ENCODE data around the gene SPTLC3.

The SPTLC3 gene

DNA sequence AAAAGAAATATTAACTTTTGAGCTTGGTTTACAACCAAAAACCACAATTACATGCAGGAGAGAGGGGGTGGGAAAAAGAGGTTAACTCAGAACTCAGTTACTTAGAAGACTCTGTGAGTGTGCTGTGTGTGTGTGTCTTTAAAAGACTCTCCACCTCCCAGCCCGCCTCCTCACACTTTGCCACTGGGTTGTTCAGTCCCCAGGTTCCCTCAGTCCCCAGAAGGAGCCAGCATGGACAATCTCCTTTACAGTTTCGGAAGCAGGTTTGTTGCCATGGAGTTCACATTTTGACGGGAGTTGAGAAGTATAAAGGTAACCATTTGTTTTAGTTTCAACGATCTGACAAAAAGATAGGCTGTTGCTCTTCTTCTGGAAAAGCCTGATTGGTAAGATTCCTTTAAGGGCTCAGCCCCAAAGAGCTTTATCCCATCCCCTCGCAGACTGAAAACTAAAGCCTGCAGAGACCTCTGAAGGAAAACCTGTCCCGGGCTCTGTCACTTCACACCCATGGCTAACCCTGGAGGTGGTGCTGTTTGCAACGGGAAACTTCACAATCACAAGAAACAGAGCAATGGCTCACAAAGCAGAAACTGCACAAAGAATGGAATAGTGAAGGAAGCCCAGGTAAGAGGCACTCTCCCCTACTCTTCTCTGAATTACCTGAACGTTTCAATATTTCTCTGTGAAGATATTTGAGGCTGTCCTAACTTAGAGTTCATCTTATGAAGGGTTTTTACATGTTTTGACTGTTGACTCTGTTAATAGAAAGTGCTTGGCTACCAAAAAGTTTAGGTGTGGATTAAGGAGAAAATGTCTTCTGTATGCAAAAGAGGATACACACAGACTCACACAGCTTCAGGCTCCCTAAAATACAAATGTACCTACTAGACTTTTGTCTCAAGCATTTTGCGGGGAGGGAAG is at the start of gene SPTLC3:
TSS of gene SPTLC3 (plus strand) at position 212 of the 921 bp plus-strand sequence. CDS start at position 508, 296 bp downstream.
- no peak for ATAC-seq

DNA sequence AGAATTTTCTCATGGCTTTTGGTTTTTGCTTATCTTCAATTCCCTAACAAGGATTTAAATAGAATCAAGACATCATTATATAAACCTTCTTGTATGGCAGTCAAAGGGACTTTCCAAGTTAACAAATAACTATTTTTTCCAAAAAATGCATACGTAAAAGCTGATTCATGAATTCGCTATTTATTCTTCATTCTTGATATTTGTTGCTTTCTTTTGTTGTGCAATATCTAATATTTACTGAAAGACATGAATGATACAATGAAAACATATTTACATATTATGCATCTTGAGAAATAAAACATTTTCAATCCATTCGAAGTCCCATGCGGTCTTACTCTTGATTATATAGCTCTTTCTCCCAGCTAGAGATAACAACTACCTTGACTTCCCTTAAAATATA is 47.0 kb upstream of the SPTLC3 start:
- no peak for ATAC-seq
- TF ChIP-seq, protein P1, sequence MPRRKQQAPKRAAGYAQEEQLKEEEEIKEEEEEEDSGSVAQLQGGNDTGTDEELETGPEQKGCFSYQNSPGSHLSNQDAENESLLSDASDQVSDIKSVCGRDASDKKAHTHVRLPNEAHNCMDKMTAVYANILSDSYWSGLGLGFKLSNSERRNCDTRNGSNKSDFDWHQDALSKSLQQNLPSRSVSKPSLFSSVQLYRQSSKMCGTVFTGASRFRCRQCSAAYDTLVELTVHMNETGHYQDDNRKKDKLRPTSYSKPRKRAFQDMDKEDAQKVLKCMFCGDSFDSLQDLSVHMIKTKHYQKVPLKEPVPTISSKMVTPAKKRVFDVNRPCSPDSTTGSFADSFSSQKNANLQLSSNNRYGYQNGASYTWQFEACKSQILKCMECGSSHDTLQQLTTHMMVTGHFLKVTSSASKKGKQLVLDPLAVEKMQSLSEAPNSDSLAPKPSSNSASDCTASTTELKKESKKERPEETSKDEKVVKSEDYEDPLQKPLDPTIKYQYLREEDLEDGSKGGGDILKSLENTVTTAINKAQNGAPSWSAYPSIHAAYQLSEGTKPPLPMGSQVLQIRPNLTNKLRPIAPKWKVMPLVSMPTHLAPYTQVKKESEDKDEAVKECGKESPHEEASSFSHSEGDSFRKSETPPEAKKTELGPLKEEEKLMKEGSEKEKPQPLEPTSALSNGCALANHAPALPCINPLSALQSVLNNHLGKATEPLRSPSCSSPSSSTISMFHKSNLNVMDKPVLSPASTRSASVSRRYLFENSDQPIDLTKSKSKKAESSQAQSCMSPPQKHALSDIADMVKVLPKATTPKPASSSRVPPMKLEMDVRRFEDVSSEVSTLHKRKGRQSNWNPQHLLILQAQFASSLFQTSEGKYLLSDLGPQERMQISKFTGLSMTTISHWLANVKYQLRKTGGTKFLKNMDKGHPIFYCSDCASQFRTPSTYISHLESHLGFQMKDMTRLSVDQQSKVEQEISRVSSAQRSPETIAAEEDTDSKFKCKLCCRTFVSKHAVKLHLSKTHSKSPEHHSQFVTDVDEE (CRISPR knock-in tag; IDR thresholded peaks at IDR 0.05): no peak
- no peak for TF ChIP-seq ZFP3 (CRISPR knock-in tag; IDR thresholded peaks at IDR 0.05)
- TF ChIP-seq ARNTL (CRISPR knock-in tag; IDR thresholded peaks at IDR 0.05; ENCODE audit: borderline replicate concordance, low read depth): no peak
- TF ChIP-seq OSR1 (CRISPR knock-in tag; IDR thresholded peaks at IDR 0.05): no peak
- TF ChIP-seq GLIS3 (CRISPR knock-in tag; IDR thresholded peaks at IDR 0.05): no peak
- no peak for TF ChIP-seq RARB (CRISPR knock-in tag; IDR thresholded peaks at IDR 0.05)
- no peak for TF ChIP-seq ISL1 (CRISPR knock-in tag; IDR thresholded peaks at IDR 0.05)

More for the DNA sequence above, at the start of gene SPTLC3:
- TF ChIP-seq, protein P2, sequence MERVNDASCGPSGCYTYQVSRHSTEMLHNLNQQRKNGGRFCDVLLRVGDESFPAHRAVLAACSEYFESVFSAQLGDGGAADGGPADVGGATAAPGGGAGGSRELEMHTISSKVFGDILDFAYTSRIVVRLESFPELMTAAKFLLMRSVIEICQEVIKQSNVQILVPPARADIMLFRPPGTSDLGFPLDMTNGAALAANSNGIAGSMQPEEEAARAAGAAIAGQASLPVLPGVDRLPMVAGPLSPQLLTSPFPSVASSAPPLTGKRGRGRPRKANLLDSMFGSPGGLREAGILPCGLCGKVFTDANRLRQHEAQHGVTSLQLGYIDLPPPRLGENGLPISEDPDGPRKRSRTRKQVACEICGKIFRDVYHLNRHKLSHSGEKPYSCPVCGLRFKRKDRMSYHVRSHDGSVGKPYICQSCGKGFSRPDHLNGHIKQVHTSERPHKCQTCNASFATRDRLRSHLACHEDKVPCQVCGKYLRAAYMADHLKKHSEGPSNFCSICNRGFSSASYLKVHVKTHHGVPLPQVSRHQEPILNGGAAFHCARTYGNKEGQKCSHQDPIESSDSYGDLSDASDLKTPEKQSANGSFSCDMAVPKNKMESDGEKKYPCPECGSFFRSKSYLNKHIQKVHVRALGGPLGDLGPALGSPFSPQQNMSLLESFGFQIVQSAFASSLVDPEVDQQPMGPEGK (CRISPR knock-in tag; IDR thresholded peaks at IDR 0.05; ENCODE audit: borderline replicate concordance): no peak
- TF ChIP-seq PPARA (CRISPR knock-in tag; IDR thresholded peaks at IDR 0.05; ENCODE audit: borderline replicate concordance) (no peak), TCF4 (CRISPR knock-in tag; IDR thresholded peaks at IDR 0.05; ENCODE audit: borderline replicate concordance) (no peak), OSR1 (CRISPR knock-in tag; IDR thresholded peaks at IDR 0.05) (no peak), CSDC2 (CRISPR knock-in tag; IDR thresholded peaks at IDR 0.05) (no peak)

DNA sequence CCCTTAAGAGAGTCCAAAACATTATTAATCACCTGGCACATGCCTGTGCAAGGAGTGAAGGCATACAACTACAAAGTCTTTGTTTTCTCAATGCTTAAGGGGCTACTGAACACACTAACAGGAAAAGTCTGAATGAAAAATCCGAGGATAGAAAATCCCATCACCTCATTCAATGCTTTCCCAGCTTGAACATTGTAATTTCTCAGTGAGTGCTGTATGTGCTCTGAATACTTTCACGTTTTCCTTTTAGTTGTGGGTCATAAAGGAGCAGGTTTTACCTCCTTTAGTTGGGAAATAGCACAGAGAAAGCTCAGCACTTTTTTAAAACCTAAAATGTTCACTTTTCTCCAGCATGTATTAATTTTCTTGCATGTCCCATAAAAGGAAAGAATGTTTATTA is 45.9 kb upstream of the SPTLC3 start:
- no peak for TF ChIP-seq ISL1 (CRISPR knock-in tag; IDR thresholded peaks at IDR 0.05)
- TF ChIP-seq ZNF565 (CRISPR knock-in tag; conservative IDR thresholded peaks at IDR 0.05; ENCODE audit: low read depth): no peak
- TF ChIP-seq ESRRG (CRISPR knock-in tag; IDR thresholded peaks at IDR 0.05): no peak
- TF ChIP-seq ZNF8 (CRISPR knock-in tag; IDR thresholded peaks at IDR 0.05): no peak
- TF ChIP-seq OSR1 (CRISPR knock-in tag; IDR thresholded peaks at IDR 0.05): no peak
- TF ChIP-seq, protein P3, sequence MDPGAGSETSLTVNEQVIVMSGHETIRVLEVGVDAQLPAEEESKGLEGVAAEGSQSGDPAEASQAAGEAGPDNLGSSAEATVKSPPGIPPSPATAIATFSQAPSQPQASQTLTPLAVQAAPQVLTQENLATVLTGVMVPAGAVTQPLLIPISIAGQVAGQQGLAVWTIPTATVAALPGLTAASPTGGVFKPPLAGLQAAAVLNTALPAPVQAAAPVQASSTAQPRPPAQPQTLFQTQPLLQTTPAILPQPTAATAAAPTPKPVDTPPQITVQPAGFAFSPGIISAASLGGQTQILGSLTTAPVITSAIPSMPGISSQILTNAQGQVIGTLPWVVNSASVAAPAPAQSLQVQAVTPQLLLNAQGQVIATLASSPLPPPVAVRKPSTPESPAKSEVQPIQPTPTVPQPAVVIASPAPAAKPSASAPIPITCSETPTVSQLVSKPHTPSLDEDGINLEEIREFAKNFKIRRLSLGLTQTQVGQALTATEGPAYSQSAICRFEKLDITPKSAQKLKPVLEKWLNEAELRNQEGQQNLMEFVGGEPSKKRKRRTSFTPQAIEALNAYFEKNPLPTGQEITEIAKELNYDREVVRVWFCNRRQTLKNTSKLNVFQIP (CRISPR knock-in tag; IDR thresholded peaks at IDR 0.05; ENCODE audit: borderline replicate concordance, low read depth): no peak
- TF ChIP-seq, protein P4, sequence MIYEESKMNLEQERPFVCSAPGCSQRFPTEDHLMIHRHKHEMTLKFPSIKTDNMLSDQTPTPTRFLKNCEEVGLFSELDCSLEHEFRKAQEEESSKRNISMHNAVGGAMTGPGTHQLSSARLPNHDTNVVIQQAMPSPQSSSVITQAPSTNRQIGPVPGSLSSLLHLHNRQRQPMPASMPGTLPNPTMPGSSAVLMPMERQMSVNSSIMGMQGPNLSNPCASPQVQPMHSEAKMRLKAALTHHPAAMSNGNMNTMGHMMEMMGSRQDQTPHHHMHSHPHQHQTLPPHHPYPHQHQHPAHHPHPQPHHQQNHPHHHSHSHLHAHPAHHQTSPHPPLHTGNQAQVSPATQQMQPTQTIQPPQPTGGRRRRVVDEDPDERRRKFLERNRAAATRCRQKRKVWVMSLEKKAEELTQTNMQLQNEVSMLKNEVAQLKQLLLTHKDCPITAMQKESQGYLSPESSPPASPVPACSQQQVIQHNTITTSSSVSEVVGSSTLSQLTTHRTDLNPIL (CRISPR knock-in tag; IDR thresholded peaks at IDR 0.05; ENCODE audit: low read depth): no peak
- TF ChIP-seq ZFP30 (CRISPR knock-in tag; IDR thresholded peaks at IDR 0.05): no peak
- no peak for TF ChIP-seq RARB (CRISPR knock-in tag; IDR thresholded peaks at IDR 0.05)
- TF ChIP-seq ZFP3 (CRISPR knock-in tag; IDR thresholded peaks at IDR 0.05): no peak
- TF ChIP-seq SNAI2 (CRISPR knock-in tag; IDR thresholded peaks at IDR 0.05): no peak
- TF ChIP-seq ZC3H10 (CRISPR knock-in tag; IDR thresholded peaks at IDR 0.05): no peak
- no peak for TF ChIP-seq ARNTL (CRISPR knock-in tag; IDR thresholded peaks at IDR 0.05; ENCODE audit: borderline replicate concordance, low read depth)
- TF ChIP-seq CSDC2 (CRISPR knock-in tag; IDR thresholded peaks at IDR 0.05): no peak
- TF ChIP-seq, protein P5, sequence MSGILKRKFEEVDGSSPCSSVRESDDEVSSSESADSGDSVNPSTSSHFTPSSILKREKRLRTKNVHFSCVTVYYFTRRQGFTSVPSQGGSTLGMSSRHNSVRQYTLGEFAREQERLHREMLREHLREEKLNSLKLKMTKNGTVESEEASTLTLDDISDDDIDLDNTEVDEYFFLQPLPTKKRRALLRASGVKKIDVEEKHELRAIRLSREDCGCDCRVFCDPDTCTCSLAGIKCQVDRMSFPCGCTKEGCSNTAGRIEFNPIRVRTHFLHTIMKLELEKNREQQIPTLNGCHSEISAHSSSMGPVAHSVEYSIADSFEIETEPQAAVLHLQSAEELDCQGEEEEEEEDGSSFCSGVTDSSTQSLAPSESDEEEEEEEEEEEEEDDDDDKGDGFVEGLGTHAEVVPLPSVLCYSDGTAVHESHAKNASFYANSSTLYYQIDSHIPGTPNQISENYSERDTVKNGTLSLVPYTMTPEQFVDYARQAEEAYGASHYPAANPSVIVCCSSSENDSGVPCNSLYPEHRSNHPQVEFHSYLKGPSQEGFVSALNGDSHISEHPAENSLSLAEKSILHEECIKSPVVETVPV (CRISPR knock-in tag; IDR thresholded peaks at IDR 0.05): no peak
- no peak for TF ChIP-seq TOX (CRISPR knock-in tag; IDR thresholded peaks at IDR 0.05; ENCODE audit: borderline replicate concordance)
- TF ChIP-seq, protein P2 (CRISPR knock-in tag; IDR thresholded peaks at IDR 0.05; ENCODE audit: borderline replicate concordance): no peak
- TF ChIP-seq GLIS3 (CRISPR knock-in tag; IDR thresholded peaks at IDR 0.05): no peak
- TF ChIP-seq, protein P1 (CRISPR knock-in tag; IDR thresholded peaks at IDR 0.05): no peak
- no peak for TF ChIP-seq PPARA (CRISPR knock-in tag; IDR thresholded peaks at IDR 0.05; ENCODE audit: borderline replicate concordance)
- no peak for ATAC-seq

All from SK-N-SH treated with all-trans-retinoic acid at 6 μM for 48 hours (cell line).